Measurements from ENCODE around the gene THAP7.

Gene THAP7

DNA sequence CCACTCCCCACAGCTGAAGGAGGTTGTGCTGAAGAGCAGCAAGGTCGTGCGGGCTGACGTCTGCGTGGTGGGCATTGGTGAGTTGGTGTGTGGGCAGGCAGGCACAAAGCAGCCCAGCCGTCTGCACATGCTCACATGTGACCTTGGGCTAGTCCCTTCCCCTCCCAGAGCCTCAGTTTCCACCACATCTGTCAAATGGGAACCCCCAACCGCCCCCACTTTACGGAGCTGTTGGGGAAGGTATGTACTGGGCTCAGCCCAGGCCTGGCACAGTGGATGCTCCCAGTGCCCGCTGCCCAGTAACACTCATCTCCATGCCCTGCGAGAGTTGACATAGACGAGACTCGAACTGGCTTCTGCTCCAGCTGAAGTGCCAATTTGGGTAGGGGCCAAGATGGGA, 24.9 kb downstream of the THAP7 start:
- TF ChIP-seq, protein P1, sequence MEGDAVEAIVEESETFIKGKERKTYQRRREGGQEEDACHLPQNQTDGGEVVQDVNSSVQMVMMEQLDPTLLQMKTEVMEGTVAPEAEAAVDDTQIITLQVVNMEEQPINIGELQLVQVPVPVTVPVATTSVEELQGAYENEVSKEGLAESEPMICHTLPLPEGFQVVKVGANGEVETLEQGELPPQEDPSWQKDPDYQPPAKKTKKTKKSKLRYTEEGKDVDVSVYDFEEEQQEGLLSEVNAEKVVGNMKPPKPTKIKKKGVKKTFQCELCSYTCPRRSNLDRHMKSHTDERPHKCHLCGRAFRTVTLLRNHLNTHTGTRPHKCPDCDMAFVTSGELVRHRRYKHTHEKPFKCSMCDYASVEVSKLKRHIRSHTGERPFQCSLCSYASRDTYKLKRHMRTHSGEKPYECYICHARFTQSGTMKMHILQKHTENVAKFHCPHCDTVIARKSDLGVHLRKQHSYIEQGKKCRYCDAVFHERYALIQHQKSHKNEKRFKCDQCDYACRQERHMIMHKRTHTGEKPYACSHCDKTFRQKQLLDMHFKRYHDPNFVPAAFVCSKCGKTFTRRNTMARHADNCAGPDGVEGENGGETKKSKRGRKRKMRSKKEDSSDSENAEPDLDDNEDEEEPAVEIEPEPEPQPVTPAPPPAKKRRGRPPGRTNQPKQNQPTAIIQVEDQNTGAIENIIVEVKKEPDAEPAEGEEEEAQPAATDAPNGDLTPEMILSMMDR (IDR thresholded peaks at IDR 0.05), result no peak
- no peak overlapping the region for H3K27ac Mint-ChIP-seq
- H3K27me3 Mint-ChIP-seq (ENCODE audit: low read depth, poor library complexity), result peaks cover 41% of the 10 kb centered on the region
- H3K36me3 Mint-ChIP-seq (ENCODE audit: low read depth), result no peaks in the 10 kb centered on the region
- no peak for DNase-seq
- peaks cover 9% of the 10 kb centered on the region for H3K9me3 Mint-ChIP-seq
- H3K4me1 Mint-ChIP-seq, result peaks cover 36% of the 10 kb centered on the region
- no peak overlapping the region for H3K4me3 Mint-ChIP-seq

GRCh38 chr22:20976291-20976877, 25.5 kb downstream of the THAP7 start:
- Mint-ChIP-seq H3K36me3 (ENCODE audit: low read depth) (no peaks in the 10 kb centered on the region), H3K27me3 (ENCODE audit: low read depth, poor library complexity) (peaks cover 41% of the 10 kb centered on the region), H3K27ac (no peak overlapping the region), H3K9me3 (peaks cover 9% of the 10 kb centered on the region), H3K4me3 (no peak overlapping the region), H3K4me1 (peaks cover 39% of the 10 kb centered on the region)
- TF ChIP-seq, protein P1 (IDR thresholded peaks at IDR 0.05), result no peak
- DNase-seq, result no peak

DNA sequence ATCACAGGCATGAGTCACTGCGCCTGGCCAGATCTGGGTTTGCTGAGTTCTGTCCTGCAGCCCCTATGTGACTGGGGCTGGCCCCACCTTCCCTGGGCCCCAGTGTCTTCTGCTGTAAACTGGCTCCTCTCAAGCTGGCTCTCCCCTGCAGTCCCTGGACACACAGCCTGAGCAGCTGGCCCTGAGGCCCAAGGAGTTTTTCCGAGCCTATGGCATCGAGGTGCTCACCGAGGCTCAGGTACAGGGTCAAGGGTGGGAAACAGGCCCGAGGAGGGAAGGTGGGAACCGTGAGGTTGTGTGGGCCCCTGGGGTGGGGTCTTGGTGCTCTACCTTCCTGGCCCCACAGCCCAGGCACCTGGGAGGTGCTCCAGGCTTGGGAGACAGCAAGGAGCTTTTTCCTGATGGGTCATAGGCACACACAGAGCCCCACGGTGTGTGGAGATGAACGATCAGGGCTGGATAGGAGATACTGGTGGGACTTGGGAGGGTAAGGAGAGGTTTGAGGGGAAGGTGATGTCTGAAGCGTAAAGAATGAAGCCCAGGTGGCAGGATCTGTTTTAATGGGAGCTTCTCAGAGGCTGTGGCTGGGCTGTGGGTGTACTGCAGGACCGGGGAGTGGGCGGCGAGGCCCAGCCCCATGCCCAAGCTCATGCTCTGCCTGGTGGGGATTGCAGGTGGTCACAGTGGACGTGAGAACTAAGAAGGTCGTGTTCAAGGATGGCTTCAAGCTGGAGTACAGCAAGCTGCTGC, 26.2 kb downstream of the THAP7 start:
- Mint-ChIP-seq H3K4me1 (peaks cover 39% of the 10 kb centered on the region), H3K27me3 (ENCODE audit: low read depth, poor library complexity) (peaks cover 41% of the 10 kb centered on the region), H3K9me3 (peaks cover 9% of the 10 kb centered on the region), H3K36me3 (ENCODE audit: low read depth) (no peaks in the 10 kb centered on the region), H3K4me3 (no peak overlapping the region), H3K27ac (no peak overlapping the region)
- DNase-seq, result no peak
- TF ChIP-seq, protein P1 (IDR thresholded peaks at IDR 0.05), result no peak

GRCh38 chr22:20974336-20974955, 27.5 kb downstream of the THAP7 start:
- Mint-ChIP-seq H3K27ac (no peak overlapping the region), H3K4me3 (no peak overlapping the region), H3K27me3 (ENCODE audit: low read depth, poor library complexity) (peaks cover 39% of the 10 kb centered on the region), H3K36me3 (ENCODE audit: low read depth) (no peaks in the 10 kb centered on the region), H3K9me3 (peaks cover 9% of the 10 kb centered on the region), H3K4me1 (peaks cover 28% of the 10 kb centered on the region)
- DNase-seq, result no peak
- TF ChIP-seq, protein P1 (IDR thresholded peaks at IDR 0.05), result no peak

DNA sequence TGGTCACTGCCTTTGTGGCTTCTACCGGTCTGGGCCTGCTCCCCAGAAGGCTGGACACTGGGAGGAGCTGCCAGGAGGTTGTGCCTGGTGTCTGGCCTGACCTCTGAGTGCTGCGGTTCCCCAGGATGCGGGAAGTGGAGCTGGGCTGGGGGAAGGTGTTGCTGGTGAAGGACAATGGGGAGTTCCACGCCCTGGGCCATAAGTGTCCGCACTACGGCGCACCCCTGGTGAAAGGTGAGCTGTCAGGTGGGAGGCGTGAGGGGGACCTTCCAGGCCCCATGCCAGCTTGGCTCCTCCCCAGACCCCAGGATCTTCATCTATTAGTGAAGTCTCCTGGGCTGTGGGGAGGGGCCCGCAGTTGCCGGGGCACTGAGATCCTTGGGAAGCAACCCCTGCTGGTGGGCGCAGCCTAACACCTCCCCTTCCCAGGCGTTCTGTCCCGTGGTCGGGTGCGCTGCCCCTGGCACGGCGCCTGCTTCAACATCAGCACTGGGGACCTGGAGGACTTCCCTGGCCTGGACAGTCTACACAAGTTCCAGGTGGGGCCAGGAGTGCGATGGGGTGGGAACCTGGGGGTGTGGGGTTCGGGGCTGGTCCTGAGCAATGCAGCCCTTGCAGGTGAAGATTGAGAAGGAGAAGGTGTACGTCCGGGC, 28.2 kb downstream of the THAP7 start:
- no peak for DNase-seq
- H3K4me3 Mint-ChIP-seq, result no peak overlapping the region
- H3K9me3 Mint-ChIP-seq, result peaks cover 5% of the 10 kb centered on the region
- H3K36me3 Mint-ChIP-seq (ENCODE audit: low read depth), result no peaks in the 10 kb centered on the region
- peaks cover 38% of the 10 kb centered on the region for H3K27me3 Mint-ChIP-seq (ENCODE audit: low read depth, poor library complexity)
- H3K27ac Mint-ChIP-seq, result no peak overlapping the region
- TF ChIP-seq, protein P1 (IDR thresholded peaks at IDR 0.05), result no peak
- H3K4me1 Mint-ChIP-seq, result peaks cover 21% of the 10 kb centered on the region
